NCI-H526 treated with DMSO at 0.1 percent for 48 hours (cell line): Measurements from ENCODE around the gene TBCD.
"Not testable (repeated sequence)": the region's sequence is repeated elsewhere in the genome, so short reads cannot be mapped to it uniquely, and the experiment has no call there.

Experiments used
- DNase-seq: peaks from one replicate; lab custom pipeline; 2025; lab: John Stamatoyannopoulos, UW

Gene TBCD

GRCh38 chr17:82940226-82941020 lies 188.6 kb downstream of the TBCD start:
- DNase-seq = no peak

- DNase-seq = no peak
These were observed 189.4 kb downstream of the TBCD start for GRCh38 chr17:82941021-82942001.

DNA sequence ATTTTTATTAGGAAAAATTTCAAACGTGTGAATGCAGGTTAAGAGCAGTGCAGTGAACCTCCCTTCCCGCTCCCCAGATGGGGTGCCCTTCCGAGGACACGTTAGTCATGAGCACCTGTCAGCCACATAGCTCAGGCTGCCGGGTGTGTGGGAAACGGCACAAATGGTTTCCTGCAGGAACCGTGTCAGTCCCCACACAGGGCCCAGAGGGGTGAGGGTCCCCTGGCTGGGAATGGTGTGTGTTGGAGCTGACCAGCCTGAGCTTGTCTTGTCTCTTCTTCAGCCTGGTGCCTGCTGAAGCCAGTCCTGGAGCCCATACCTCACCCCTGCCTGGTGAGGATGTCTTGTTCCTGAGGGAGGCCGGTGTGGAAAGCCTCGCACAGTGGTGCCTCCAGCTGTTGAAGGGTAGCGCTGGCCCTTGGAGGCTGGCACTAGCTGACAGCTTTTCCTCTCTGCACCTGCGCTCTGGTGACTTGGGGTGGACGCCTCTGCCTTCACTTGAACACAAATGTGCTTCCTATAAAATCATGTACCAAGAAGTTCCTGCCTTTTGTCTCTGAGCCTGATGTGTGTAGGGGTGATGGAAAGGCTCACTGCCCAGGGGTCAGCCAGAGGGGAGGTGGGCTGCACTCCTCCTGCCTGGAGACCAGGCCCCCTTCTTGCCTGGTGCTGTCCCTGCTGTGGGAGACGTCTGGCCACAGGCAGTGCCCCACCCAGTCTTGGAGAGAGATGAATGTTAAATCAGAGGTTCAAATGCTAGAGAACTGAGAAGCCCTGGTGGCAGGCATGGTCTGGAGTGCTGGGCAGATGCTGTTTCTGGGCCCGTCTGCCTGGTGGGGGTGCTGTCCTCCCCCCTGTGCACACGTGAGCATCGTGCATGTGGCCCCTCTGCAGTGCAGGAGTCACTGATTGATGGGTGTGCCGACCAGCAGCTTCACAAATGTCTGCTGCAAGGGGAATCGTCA lies 190.6 kb downstream of the TBCD start:
- DNase-seq = no peak

- DNase-seq = no peak
These were observed 191.5 kb downstream of the TBCD start for GRCh38 chr17:82943339-82943738.

DNA sequence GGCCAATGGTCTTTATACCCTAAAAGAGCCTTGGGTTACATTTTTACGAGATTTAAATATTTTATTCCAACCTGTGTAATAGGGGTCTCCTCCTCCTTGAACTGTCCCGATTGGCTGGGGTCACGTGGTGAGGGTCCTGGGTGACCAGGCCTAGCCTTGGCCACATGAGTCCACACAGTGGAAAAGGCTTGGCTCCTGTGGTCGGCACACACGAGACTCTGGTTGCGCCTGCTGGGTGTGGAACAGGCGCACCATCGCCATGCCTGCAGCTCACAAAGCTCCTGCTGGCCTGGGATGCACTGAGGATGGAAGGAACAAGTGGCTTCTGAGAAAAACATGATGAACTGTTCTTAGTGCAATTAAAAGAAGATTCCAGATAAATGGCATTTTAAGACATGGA lies 191.9 kb downstream of the TBCD start:
- DNase-seq = no peak

DNA sequence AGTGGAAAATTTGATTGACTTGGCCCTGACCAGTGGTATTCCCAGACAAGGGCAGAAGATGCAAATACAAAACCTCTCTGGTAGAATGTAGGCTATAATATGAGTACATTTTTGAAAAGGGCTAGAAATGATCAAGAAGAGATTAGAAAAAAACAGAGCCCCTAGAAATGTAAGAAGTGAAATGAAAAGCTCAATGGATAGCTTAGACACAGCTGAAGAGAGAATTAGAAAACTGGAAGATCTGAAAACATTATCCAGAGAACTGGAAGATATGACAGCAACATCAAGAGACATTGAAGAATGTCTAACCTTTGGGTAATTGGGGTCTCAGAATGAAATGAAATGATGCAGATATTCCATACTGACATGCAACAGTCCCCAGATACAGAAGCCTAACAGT lies 193.1 kb downstream of the TBCD start:
- DNase-seq = no peak

DNA sequence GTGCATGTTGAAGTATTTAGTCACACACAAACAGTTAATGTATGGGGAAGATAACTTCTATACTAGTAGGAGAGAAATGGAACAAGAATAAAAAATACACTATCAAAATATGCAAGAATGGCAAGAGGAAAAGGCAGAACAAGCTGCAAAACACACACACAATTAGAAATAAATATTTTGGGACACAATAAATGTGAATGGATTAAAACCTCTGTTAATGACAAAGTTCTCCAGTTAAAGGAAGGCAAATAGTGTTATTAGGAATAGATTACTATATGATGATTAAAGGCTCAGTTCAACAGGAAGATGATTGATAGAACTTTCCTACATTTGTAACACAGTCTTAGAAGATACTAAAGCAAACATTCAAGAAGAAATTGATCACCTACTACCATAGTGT lies 194.2 kb downstream of the TBCD start:
- no peak for DNase-seq

DNA sequence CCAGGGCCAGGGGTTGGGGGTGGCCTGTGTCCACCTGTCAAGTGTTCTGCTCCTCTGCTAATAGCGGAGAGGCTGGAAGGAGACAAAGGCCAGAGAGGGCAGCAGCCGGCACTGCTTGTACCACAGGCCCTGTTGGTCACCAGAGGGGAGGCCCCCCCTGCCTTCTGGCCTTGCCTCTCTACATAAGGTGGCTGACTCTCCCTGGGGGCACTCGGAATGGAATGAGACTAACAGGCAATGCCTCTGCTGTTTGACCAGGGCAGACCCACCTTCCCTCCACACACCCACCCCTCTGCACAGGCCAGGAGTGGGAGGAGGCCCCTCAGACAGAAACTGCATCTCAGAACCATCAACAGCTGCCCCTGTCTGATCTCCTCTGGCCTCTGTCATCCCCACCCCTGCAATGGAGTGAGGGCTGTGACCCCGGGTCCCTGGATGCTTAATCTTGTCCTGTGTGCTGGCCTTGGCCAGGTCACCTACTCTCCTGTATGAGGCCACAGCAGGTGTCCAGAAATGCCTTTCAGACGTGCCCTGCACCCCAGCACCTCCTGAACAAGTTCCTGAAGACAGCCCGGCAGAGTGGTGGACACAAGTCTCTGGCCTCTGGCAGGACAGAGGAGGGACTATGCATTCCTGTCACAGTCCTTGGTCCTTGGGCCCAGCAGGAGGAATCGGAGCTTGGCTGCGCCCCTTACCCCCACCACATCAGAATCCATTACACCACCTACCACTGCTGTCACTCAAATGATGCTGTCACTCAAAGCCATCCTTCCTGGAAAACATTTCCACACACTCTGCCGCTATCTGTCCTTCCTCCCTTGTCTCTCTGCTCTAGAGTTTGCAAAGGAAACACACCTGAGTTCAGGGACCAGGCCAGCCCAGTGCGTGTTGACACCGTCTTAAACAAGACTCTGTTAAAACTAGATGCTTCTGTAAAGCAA lies 195.5 kb downstream of the TBCD start:
- no peak for DNase-seq

- DNase-seq = no peak
These were observed 196.2 kb downstream of the TBCD start for GRCh38 chr17:82948081-82948511.

- no peak for DNase-seq
These were observed 197.1 kb downstream of the TBCD start for GRCh38 chr17:82948957-82949356.

DNA sequence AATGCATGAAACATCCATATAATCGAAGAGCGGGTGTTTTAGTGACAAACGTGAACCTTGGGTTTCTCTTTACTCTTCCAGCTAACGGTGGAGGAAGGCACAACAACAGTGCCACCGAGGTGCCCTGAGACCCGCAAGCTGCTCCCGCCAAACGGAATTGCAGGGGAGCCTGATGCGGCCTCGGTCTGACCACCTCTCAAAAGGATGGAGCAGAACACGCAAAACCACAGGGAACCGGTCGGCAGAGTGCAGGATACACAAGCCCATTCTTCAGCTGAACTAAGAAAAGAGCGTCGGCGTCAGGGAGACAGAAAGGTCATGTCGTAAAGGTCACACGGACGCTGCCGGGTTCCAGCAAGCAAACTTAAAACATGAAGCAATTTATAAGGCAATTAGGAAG lies 197.5 kb downstream of the TBCD start:
- no peak for DNase-seq

DNA sequence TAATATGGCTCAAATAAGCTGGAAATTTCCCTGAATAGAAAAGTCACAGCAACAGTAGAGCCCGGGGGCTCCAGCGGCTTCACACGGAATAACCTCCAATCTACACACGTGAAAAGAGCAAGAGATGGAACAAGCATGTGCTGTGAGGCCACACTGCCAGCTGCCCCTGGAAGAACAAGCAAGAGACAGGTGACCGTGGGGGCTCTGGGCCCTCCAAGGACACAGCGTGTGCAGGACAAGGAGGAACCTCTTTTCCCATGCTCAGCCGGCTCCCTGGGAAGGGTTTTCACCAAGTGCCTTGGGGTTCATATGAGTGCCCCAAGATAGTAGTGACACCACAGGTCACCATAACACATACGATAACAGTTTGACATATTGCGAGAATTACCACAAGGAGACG lies 198.1 kb downstream of the TBCD start:
- DNase-seq = no peak

- no peak for DNase-seq
These were observed 198.7 kb downstream of the TBCD start for GRCh38 chr17:82950525-82951102.

DNA sequence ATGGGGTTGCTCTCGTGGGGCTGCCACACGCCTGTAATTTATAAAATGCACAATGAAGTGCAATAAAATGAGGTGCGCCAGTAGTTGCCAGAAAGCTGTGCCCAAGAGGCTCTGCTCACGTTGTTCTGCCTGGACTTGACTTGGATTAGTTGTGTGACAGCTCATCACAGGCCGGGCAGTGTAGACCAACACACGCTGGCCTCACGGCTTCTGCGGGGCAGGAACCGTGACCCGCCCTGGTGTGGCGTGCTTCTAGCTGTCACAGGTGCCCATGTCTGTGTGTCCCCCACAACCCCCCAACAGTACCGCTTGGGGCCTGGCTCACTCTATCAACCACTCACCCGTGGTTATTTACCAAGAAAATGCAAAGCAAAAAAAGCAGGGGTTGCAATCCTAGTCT lies 200.2 kb downstream of the TBCD start:
- DNase-seq = no peak

- not testable (repeated sequence) for DNase-seq
These were observed 203.2 kb downstream of the TBCD start for GRCh38 chr17:82955106-82955505.

GRCh38 chr17:82955627-82956026 lies 203.8 kb downstream of the TBCD start:
- not testable (repeated sequence) for DNase-seq

- no peak for DNase-seq
These were observed 204.4 kb downstream of the TBCD start for GRCh38 chr17:82956146-82956725.

GRCh38 chr17:82956726-82957468 lies 205.0 kb downstream of the TBCD start:
- no peak for DNase-seq

- no peak for DNase-seq
These were observed 205.6 kb downstream of the TBCD start for GRCh38 chr17:82957469-82957795.
